SK-N-SH treated with all-trans-retinoic acid at 6 μM for 48 hours (cell line): ENCODE measurements around the gene SLC4A4.

Experiments used
- ARNTL ChIP-seq: fragments of 450-650 bp; formaldehyde crosslinking; IDR thresholded peaks from 2 replicates; pipeline ENCODE4 v1.5.0; 2020; ENCODE audit warnings: low read depth, mild to moderate bottlenecking, moderate library complexity, borderline replicate concordance
- CREB5 ChIP-seq: fragments of 250-450 bp; sonication (Bioruptor Pico); IDR thresholded peaks from 2 replicates; pipeline ENCODE4 v1.5.1; 2020; ENCODE audit warnings: low read depth, mild to moderate bottlenecking, moderate library complexity
- CSRNP3 ChIP-seq: fragments of 250-450 bp; sonication (Bioruptor Pico); IDR thresholded peaks from 2 replicates; pipeline ENCODE4 v1.5.1; 2021; ENCODE audit warnings: mild to moderate bottlenecking, moderate library complexity
- PATZ1 ChIP-seq: fragments of 250-450 bp; sonication (Bioruptor Pico); IDR thresholded peaks from 2 replicates; pipeline ENCODE4 v1.8.0; 2020; ENCODE audit warnings: mild to moderate bottlenecking, moderate library complexity, borderline replicate concordance
- ZFP3 ChIP-seq: fragments of 250-450 bp; sonication (Bioruptor Pico); IDR thresholded peaks from 2 replicates; pipeline ENCODE4 v1.5.0; 2020; ENCODE audit warnings: mild to moderate bottlenecking, moderate library complexity
- ZFP30 ChIP-seq: fragments of 450-650 bp; formaldehyde crosslinking; IDR thresholded peaks from 2 replicates; pipeline ENCODE4 v1.5.0; 2022; ENCODE audit warnings: mild to moderate bottlenecking, moderate library complexity

- TF ChIP-seq ZFP30 (CRISPR knock-in tag) (no peak), PATZ1 (CRISPR knock-in tag) (no peak), ARNTL (CRISPR knock-in tag) (no peak), CREB5 (CRISPR knock-in tag) (no peak), ZFP3 (CRISPR knock-in tag) (no peak), CSRNP3 (CRISPR knock-in tag) (no peak)
Observed at GRCh38 chr4:71472946-71473345, 134.1 kb downstream of the SLC4A4 start.
